HG03457 (cell line): Measurements from ENCODE around the gene C3orf52.

Source experiments
- ATAC-seq: cut with Tn5 transposase; IDR thresholded peaks from one replicate; pipeline ENCODE4 v1.9.1; 2021; ENCODE audit warnings: moderate number of reproducible peaks; ENCODE audit not compliant: unreplicated experiment

Gene C3orf52

DNA sequence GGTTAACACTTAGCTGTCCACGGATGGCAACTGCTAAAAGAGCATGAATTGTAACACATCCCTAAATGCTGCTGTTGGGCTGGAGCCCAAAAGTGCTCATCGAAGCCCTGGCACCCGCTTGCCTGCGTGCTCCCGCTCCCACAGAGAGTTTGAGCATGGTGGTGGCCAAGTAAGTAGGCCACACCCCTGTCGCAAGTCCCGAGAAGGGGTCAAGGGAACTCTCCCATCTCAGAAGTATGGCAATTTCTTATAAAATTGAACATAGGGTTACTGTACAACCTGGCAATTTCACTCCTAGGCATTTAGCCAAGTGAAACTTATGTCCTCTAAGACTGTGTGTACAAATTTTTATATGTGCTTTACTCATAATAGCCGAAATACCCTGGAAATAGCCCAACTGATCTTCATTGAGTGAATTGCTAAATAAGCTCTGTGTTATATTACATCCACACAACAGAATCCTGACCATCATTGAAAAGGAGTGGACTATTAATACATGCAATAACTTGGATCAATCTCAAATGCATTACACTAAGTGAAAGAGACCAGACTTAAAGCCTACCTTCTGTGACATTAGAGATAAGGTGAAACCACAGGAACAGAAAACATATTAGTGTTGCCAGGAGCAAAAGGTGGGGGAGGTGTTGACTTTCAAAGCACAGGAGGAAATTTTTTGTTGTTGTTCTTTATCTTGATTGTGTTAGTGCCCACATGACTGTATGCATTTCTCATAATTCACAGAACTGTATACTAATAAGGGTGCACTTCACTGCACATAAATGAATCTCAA is 48.3 kb downstream of the C3orf52 start:
- no peak for ATAC-seq

DNA sequence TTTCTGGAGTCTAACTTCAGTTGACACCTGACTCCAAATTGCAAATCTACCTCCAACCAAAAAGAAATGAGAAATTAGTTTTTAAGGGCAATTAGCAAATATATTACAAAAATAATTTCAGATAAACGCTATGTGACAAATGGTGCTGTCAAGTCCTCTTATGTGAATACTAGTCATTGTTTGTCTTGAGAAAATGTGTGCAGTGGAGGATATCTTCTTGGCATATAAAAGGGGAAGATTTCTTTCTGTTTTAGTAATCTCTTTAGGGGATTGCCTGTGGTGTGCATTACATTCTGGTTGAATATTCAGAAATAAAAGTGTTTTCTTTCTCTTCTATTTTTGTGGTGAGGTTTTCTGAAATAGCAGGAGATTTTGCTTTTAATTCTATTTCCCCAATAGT is 49.9 kb downstream of the C3orf52 start:
- ATAC-seq = no peak

DNA sequence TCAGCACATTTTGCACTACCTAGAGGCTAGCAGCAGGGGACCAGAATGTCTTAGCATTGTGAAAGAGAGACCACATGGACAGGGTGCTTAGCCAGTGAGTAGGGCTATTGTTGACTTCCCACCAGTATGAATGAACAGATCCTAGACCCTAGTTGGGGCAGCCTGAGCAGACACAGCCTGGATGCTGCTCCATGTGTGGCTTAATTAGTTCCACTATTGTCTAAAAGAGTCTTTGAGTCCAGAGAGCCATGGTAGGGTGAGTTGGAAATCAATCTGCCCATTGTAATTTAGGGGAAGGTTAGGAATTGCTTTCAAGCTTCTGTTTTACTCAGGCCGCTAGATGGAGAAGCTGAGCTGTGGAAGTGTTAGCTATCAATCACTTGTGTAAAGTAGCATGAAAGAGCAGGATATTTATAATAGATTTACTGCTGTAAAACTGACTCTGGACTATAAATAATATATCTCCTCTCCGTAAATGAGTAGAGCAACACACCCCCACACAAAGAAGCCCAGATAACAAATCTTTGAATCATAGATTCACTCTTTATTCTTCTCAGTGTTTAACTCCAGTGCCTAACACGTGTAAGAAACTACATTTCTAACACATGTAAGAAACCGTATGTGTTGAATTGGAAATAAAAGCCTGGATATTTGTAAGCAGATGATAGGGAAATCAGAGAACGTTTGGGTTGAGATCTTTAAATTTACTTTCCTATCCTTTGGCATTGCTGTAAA is 50.9 kb downstream of the C3orf52 start:
- no peak for ATAC-seq

DNA sequence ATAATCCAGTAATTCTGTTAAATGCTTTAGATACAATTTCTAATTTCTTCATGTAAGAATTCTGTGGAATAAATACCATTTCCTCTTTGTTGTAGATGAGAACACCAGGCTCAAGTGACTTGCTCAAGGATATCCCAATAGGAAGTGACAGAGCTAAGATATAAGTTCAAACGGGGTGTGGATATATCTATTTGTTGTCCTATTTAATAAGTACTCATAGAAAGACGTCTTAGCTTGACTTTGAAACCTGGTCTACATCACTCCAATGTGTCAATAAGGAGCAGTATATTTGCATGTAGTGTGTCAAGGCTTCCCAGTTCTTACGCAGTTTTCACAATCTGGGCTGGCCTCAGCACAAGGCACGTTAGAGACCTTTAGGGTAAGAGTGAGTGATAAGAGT is 51.6 kb downstream of the C3orf52 start:
- ATAC-seq = no peak

DNA sequence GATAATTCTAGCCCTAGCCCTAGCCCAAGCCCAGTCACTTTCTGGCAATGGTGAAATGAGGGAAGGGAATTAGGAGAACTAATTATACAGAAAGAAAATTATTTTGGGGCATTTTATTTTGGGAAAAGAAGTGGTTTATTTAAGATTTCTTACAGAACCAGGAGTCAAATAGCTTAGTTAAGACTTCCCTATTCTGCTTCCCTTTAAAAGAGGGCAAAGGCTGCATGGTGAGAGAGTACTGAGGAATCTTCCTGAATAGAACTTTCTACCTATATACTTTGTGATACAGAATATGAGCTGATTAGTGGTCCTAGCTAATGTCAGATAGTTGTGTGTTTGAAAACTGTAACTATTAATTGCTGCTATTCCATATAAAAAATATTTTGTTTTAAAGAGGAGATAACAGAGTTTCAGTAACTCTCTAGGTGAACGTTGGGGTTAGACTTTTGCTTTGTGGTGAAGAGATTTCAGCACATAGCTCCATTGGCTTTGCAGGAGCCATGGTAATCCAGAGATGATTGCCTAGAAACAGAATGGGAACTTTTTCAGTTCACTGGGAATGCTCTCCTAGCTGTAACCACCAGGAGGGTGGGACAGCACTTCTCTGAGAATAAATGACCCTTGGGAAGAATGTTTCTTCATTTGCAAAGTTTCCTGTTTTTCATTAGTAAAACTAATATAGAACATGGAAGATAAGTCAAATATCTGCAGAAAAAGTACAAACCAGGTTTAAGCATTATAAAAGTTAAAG is 52.2 kb downstream of the C3orf52 start:
- no peak for ATAC-seq

DNA sequence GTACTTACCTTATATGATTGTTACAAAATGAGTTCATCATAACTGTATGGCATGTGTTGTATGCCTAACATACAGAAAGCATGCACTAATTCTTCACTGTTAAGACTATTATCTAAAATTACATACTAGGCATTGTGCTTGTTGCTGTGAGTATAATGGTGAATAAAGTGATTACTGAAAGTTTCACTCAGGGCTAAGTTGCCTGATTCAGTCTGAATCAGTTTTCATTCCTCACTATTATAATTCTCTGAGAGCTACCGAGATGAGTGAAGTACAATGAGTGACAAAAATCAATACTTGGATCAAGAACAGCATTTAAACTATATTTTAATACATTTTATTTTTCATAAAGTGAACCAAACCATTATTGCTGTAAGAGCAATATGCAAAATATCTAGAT is 54.4 kb downstream of the C3orf52 start:
- no peak for ATAC-seq

DNA sequence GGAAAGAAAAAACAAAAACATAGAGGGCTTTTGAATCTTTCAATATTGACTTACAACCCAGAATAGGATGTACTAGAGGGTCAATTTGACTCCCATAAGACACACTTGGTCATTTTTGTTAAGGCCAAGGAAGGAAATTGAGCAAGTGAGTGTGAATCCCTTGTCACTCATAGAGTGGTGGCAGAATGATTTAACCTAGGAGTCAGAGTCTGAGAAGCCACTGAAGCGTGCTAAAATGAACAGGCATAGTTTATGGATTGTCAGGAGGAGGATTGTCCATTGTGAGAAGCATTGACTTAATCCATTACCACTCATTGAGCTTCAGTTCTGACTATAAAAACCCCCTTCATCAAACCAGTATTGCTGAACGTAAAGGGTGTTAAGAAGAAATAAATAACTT is 55.1 kb downstream of the C3orf52 start:
- no peak for ATAC-seq

DNA sequence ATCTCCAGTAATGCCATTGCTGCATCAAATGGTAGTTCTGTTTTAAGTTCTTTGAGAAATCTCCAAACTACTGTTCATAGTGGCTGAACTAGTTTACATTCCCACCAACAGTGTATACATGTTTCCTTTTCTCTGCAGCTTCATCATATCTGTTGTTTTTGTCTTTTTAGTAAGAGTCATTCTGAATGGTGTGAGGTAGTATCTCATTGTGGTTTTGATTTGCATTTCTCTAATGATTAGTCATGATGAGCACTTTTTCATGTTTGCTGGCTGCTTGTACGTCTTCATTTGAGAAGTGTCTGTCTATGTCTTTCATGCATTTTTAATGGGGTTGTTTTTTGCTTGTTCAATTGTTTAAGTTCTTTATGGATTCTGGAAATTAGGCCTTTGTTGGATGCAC is 57.1 kb downstream of the C3orf52 start:
- ATAC-seq = no peak

DNA sequence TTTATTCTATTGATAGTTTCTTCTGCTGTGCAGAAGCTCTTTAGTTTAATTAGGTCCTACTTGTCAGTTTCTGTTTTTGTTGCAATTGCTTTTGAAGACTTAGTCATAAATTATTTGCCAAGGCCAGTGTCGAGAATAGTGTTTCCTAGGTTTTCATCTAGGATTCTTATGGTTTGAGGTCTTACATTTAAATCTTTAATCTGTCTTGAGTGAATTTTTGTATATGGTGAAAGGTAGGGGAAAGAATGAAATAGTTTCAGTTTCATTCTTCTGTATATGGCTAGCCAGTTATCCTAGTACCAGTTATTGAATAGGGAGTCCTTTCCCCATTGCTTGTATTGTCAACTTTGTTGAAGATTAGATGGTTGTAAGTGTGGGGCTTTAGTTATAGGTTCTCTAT is 57.5 kb downstream of the C3orf52 start:
- no peak for ATAC-seq

DNA sequence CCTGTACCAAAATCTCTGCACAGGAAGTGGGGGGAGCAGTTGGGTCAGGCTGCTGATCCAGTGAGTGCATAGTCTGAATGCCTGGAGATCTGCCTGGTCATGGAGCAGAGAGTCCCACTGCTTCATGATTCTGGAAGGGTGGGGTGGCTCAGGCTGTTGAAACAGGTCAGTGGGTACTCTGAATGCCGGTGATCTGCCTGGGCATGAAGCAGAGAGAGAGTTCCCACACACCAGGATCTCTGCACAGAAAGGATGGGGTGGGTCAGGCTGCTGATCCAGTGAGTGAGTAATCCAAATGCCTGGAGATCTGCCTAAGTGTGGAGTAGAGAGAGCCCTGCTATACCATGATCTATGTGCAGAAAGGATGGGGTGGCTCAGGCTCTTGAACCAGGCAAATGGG is 62.9 kb downstream of the C3orf52 start:
- ATAC-seq = no peak

DNA sequence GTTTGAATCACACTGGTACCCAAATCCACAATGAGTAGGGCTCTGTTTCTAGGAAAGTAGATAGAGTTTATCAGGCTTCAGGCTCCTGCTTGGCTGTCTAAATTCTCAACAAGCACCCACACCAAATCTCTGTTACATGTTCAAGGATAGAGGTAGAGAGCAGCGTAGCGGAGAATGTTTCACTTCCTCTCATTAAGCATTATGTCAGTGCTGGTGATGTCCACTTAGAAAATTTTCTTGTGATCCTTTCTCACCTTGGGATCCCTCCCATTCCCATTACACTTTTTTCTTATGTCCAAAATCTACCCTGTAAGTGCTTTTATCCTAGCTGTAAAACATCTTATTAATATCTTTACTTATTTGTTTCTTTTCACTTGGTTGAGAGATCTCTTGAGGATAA is 81.6 kb downstream of the C3orf52 start:
- ATAC-seq = no peak
